ENCODE results near the gene AP3B1. TPM values are rescaled to one million over a fixed set of nuclear protein-coding genes. Genes with fewer than 3 reads are reported as not detected.

Gene AP3B1
- total and polyA plus RNA-seq, 2 experiments from 2014 or later, result 32.1 to 46.3 TPM

DNA sequence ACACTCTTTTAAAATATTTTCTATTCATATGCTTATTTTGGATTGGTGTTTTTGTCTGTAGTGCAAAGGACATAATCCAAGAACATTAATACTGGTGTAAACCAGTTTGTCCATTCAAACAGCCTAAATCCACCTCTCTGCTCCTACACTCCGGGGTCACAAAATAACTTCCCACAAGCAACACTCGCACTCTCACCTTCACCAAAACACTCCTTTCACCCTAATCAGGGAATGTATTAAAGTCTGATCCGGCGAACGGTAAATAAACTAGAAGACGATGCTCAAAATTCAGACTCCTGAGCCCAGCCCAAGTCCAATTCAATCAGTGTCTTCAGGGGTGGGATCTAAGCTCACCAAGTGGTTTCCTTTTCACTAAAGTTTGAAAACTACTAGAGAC lies 649 bp downstream of the AP3B1 start:
- peaks cover 11% of the 10 kb centered on the region for H3K27me3 ChIP-seq (ENCODE audit: insufficient read depth)
- H3K4me3 ChIP-seq, result peak overlapping the region; percentile 87
- no peaks in the 10 kb centered on the region for H3K36me3 ChIP-seq (ENCODE audit: insufficient read depth)
- DNase-seq (ENCODE audit: low spot score) (peak; percentile 31), ATAC-seq (peak; percentile 11)
- peak overlapping the region; percentile 94; the same call in 1 of the 2 replicates for H2AFZ ChIP-seq
- peak overlapping the region; percentile 81 for H3K4me2 ChIP-seq
- H3K79me2 ChIP-seq (replicated peaks; ENCODE audit: insufficient read depth), result peaks cover 48% of the 10 kb centered on the region
- Mint-ChIP-seq H3K27ac (peak overlapping the region; percentile 97), H3K27me3 (ENCODE audit: insufficient read depth, low read depth, poor library complexity) (peaks cover 11% of the 10 kb centered on the region), H3K4me3 (peak overlapping the region; percentile 89), H3K36me3 (ENCODE audit: low read depth) (no peaks in the 10 kb centered on the region), H3K4me1 (peaks cover 22% of the 10 kb centered on the region; the same call in 2 of the 3 replicates), H3K9me3 (no peaks in the 10 kb centered on the region)
- peaks cover 7% of the 10 kb centered on the region; the same call in 1 of the 2 replicates for H3K4me1 ChIP-seq (ENCODE audit: insufficient read depth)
- H3F3A ChIP-seq (replicated peaks; ENCODE audit: low read depth), result peaks cover 6% of the 10 kb centered on the region
- peak overlapping the region; percentile 93 for H3K27ac ChIP-seq (ENCODE audit: low read depth)
- H3K9me2 ChIP-seq (ENCODE audit: insufficient read depth), result no peaks in the 10 kb centered on the region
- peaks cover 15% of the 10 kb centered on the region for H4K20me1 ChIP-seq (replicated peaks; ENCODE audit: insufficient read depth)
- TF ChIP-seq STAT1 (IDR thresholded peaks at IDR 0.05; ENCODE audit: unreplicated experiment), result no peak

DNA sequence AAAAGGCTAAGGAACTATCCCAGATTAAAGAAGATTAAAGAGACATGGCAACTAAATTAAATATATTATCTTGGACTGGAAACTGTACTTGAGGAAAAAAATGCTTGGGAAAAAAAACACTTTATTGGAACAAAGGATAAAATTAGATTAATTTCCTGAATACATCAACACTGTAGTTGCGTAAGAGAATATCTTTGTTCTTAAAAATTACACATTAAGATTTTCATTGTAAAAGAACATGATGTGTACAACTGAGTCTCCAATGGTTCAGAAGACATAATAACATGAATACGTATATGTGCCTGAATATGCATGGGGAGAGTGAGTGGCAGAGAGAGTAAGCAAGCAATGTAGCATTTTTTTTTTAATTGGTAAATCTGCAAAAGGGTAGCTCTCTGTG lies 2.8 kb downstream of the AP3B1 start:
- peaks cover 70% of the 10 kb centered on the region for H3K79me2 ChIP-seq (replicated peaks; ENCODE audit: insufficient read depth)
- H3K9me2 ChIP-seq (ENCODE audit: insufficient read depth), result no peaks in the 10 kb centered on the region
- ATAC-seq (no peak), DNase-seq (ENCODE audit: low spot score) (no peak)
- H3K4me1 Mint-ChIP-seq, result peaks cover 28% of the 10 kb centered on the region; the same call in 2 of the 3 replicates
- H3F3A ChIP-seq (replicated peaks; ENCODE audit: low read depth), result peaks cover 6% of the 10 kb centered on the region
- H3K27me3 Mint-ChIP-seq (ENCODE audit: insufficient read depth, low read depth, poor library complexity), result peaks cover 11% of the 10 kb centered on the region
- TF ChIP-seq ZNF114 (CRISPR knock-in tag; IDR thresholded peaks at IDR 0.05) (no peak), REST (IDR thresholded peaks at IDR 0.05; ENCODE audit: unreplicated experiment) (no peak), ETS1 (IDR thresholded peaks at IDR 0.05) (no peak), EZH2phosphoT487 (IDR thresholded peaks at IDR 0.05; ENCODE audit: unreplicated experiment) (no peak), STAT1 (IDR thresholded peaks at IDR 0.05; ENCODE audit: unreplicated experiment) (no peak), NANOG (IDR thresholded peaks at IDR 0.05; ENCODE audit: borderline replicate concordance) (no peak), JUNB (IDR thresholded peaks at IDR 0.05; ENCODE audit: unreplicated experiment) (no peak), POLR2AphosphoS5 (IDR thresholded peaks at IDR 0.05; ENCODE audit: low read depth) (no peak), EZH2 (IDR thresholded peaks at IDR 0.05; ENCODE audit: low read depth, unreplicated experiment) (no peak), CREB1 (CRISPR knock-in tag; IDR thresholded peaks at IDR 0.05; ENCODE audit: low read depth) (no peak)
- TF ChIP-seq, protein P1, sequence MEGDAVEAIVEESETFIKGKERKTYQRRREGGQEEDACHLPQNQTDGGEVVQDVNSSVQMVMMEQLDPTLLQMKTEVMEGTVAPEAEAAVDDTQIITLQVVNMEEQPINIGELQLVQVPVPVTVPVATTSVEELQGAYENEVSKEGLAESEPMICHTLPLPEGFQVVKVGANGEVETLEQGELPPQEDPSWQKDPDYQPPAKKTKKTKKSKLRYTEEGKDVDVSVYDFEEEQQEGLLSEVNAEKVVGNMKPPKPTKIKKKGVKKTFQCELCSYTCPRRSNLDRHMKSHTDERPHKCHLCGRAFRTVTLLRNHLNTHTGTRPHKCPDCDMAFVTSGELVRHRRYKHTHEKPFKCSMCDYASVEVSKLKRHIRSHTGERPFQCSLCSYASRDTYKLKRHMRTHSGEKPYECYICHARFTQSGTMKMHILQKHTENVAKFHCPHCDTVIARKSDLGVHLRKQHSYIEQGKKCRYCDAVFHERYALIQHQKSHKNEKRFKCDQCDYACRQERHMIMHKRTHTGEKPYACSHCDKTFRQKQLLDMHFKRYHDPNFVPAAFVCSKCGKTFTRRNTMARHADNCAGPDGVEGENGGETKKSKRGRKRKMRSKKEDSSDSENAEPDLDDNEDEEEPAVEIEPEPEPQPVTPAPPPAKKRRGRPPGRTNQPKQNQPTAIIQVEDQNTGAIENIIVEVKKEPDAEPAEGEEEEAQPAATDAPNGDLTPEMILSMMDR (conservative IDR thresholded peaks at IDR 0.05; ENCODE audit: low read depth in 2 of 2), result no peak
- H3K4me3 ChIP-seq, result no peak overlapping the region
- H3K36me3 Mint-ChIP-seq (ENCODE audit: low read depth), result no peaks in the 10 kb centered on the region
- H3K27me3 ChIP-seq (ENCODE audit: insufficient read depth), result peaks cover 5% of the 10 kb centered on the region
- no peak overlapping the region for H3K4me2 ChIP-seq
- H3K4me3 Mint-ChIP-seq, result no peak overlapping the region
- H3K9me3 Mint-ChIP-seq, result no peaks in the 10 kb centered on the region
- H3K27ac ChIP-seq (ENCODE audit: low read depth), result no peak overlapping the region
- H3K27ac Mint-ChIP-seq, result no peak overlapping the region
- no peaks in the 10 kb centered on the region for H3K36me3 ChIP-seq (ENCODE audit: insufficient read depth)
- H3K4me1 ChIP-seq (ENCODE audit: insufficient read depth), result peaks cover 14% of the 10 kb centered on the region
- H4K20me1 ChIP-seq (replicated peaks; ENCODE audit: insufficient read depth), result peaks cover 24% of the 10 kb centered on the region
- no peak overlapping the region for H2AFZ ChIP-seq

All from GM23338 (cell line).